Erythroblast (primary cell): ENCODE data around the gene PDZK1IP1.

Experiments
- GATA1 ChIP-seq: IDR thresholded peaks from 2 replicates; pipeline ENCODE4 v1.6.1; 2011; ENCODE audit warnings: low read depth, mild to moderate bottlenecking, control low read depth, low read length, moderate library complexity
- POLR2A ChIP-seq: IDR thresholded peaks from 2 replicates; pipeline ENCODE4 v1.6.1; 2011; ENCODE audit warnings: mild to moderate bottlenecking, low read length

GRCh38 chr1:47226839-47227215 lies 37.0 kb upstream of the PDZK1IP1 start:
- no peak for TF ChIP-seq POLR2A
- no peak for TF ChIP-seq GATA1
